DOHH2 (cell line): ENCODE results near the gene LHX3.

ENCODE experiments used
- H3F3A ChIP-seq: fragments of 200-600 bp; sonication (generic), shearing (Covaris generic); 2 replicates; pipeline ENCODE4 v1.6.0; 2016; ENCODE audit warnings: antibody characterized with exemption, mild to moderate bottlenecking; ENCODE audit not compliant: control insufficient read depth, insufficient read depth
- H3K27ac ChIP-seq: fragments of 200-600 bp; sonication (generic); 2 replicates; pipeline ENCODE4 v1.5.1; 2014; ENCODE audit warnings: low read depth, mild to moderate bottlenecking, low read length, moderate library complexity
- H3K27me3 ChIP-seq: fragments of 200-600 bp; sonication (generic); 2 replicates; pipeline ENCODE4 v1.6.1; 2014; ENCODE audit warnings: mild to moderate bottlenecking, low read length, mixed read lengths; ENCODE audit not compliant: control insufficient read depth
- H3K36me3 ChIP-seq: fragments of 200-600 bp; sonication (generic); 2 replicates; pipeline ENCODE4 v1.6.1; 2014; ENCODE audit warnings: mild to moderate bottlenecking, low read length, moderate library complexity, mixed read lengths; ENCODE audit not compliant: control insufficient read depth
- H3K4me1 ChIP-seq: fragments of 200-600 bp; sonication (generic); 2 replicates; pipeline ENCODE4 v1.6.1; 2014; ENCODE audit warnings: mild to moderate bottlenecking, low read length, mixed read lengths; ENCODE audit not compliant: control insufficient read depth
- H3K4me2 ChIP-seq: fragments of 200-600 bp; sonication (generic); 2 replicates; pipeline ENCODE4 v1.6.0; 2014; ENCODE audit warnings: mild to moderate bottlenecking, low read length, moderate library complexity
- H3K4me3 ChIP-seq: fragments of 200-600 bp; sonication (generic); 2 replicates; pipeline ENCODE4 v1.5.1; 2014; ENCODE audit warnings: mild to moderate bottlenecking, low read length, mixed read lengths
- H3K79me2 ChIP-seq: fragments of 200-600 bp; sonication (generic); 2 replicates; pipeline ENCODE4 v1.6.1; 2014; ENCODE audit warnings: mild to moderate bottlenecking, low read length, mixed read lengths; ENCODE audit not compliant: control insufficient read depth
- H3K9me2 ChIP-seq: fragments of 200-600 bp; sonication (generic); replicated peaks from 2 replicates; pipeline ENCODE4 v1.6.1; 2014; ENCODE audit warnings: mild to moderate bottlenecking, low read length, mixed read lengths; ENCODE audit not compliant: control insufficient read depth
- H3K9me3 ChIP-seq: fragments of 200-600 bp; sonication (generic); 2 replicates; pipeline ENCODE4 v1.6.1; 2014; ENCODE audit warnings: antibody characterized with exemption, low read length, mixed read lengths; ENCODE audit not compliant: control insufficient read depth, insufficient read depth
- H4K20me1 ChIP-seq: fragments of 200-600 bp; sonication (generic); 2 replicates; pipeline ENCODE4 v1.6.0; 2014; ENCODE audit warnings: low read depth, mild to moderate bottlenecking, antibody characterized with exemption, low read length, moderate library complexity; ENCODE audit not compliant: control insufficient read depth, insufficient read depth
- CTCF ChIP-seq: fragments of 200-600 bp; sonication (generic); IDR thresholded peaks from one replicate; pipeline ENCODE4 v1.5.1; 2014; ENCODE audit warnings: antibody characterized with exemption, mild to moderate bottlenecking, low read depth, low read length; ENCODE audit not compliant: poor library complexity, severe bottlenecking
- EZH2phosphoT487 ChIP-seq: fragments of 200-600 bp; sonication (generic); IDR thresholded peaks from 2 replicates; pipeline ENCODE4 v1.6.1; 2017; ENCODE audit warnings: borderline replicate concordance, mild to moderate bottlenecking, antibody characterized with exemption, low read length, moderate library complexity, mixed read lengths

Gene LHX3

GRCh38 chr9:136197084-136197875 is 7.6 kb downstream of the LHX3 start:
- H3K9me3 ChIP-seq: no peaks in the 10 kb centered on the region
- no peaks in the 10 kb centered on the region for H3K79me2 ChIP-seq
- peak overlapping the region; percentile 60 for H3K27ac ChIP-seq
- peak overlapping the region; percentile 77 for H3K4me2 ChIP-seq
- H3K9me2 ChIP-seq: no peaks in the 10 kb centered on the region
- no peak for TF ChIP-seq EZH2phosphoT487
- TF ChIP-seq CTCF: no peak
- H3K4me1 ChIP-seq: peaks cover 26% of the 10 kb centered on the region
- no peaks in the 10 kb centered on the region for H4K20me1 ChIP-seq
- H3K36me3 ChIP-seq: no peaks in the 10 kb centered on the region
- H3F3A ChIP-seq: no peaks in the 10 kb centered on the region
- H3K4me3 ChIP-seq: peak overlapping the region; percentile 50
- H3K27me3 ChIP-seq: peaks cover 6% of the 10 kb centered on the region

- peak overlapping the region; percentile 77 for H3K4me2 ChIP-seq
- TF ChIP-seq EZH2phosphoT487 (no peak), CTCF (no peak)
- peak overlapping the region; percentile 50 for H3K4me3 ChIP-seq
- no peaks in the 10 kb centered on the region for H4K20me1 ChIP-seq
- H3F3A ChIP-seq: no peaks in the 10 kb centered on the region
- H3K79me2 ChIP-seq: no peaks in the 10 kb centered on the region
- peak overlapping the region; percentile 60 for H3K27ac ChIP-seq
- H3K27me3 ChIP-seq: peaks cover 8% of the 10 kb centered on the region
- no peaks in the 10 kb centered on the region for H3K9me3 ChIP-seq
- H3K9me2 ChIP-seq: no peaks in the 10 kb centered on the region
- no peaks in the 10 kb centered on the region for H3K36me3 ChIP-seq
- H3K4me1 ChIP-seq: peaks cover 26% of the 10 kb centered on the region
These were observed 8.4 kb downstream of the LHX3 start for GRCh38 chr9:136196404-136197083.

GRCh38 chr9:136194540-136194939 is 10.4 kb downstream of the LHX3 start:
- Histone ChIP-seq H3K4me1 (peaks cover 26% of the 10 kb centered on the region), H3K27me3 (peaks cover 20% of the 10 kb centered on the region)

More at GRCh38 chr9:136194540-136194939, 10.4 kb downstream of the LHX3 start:
- Histone ChIP-seq H3K9me2 (no peaks in the 10 kb centered on the region), H3F3A (no peaks in the 10 kb centered on the region), H4K20me1 (no peaks in the 10 kb centered on the region), H3K27ac (no peak overlapping the region), H3K9me3 (no peaks in the 10 kb centered on the region), H3K79me2 (no peaks in the 10 kb centered on the region), H3K4me2 (no peak overlapping the region), H3K36me3 (no peaks in the 10 kb centered on the region), H3K4me3 (no peak overlapping the region)
- TF ChIP-seq EZH2phosphoT487: no peak
- TF ChIP-seq CTCF: no peak
